GM12878 (cell line): ENCODE measurements around the gene SF3B2. TPM values are rescaled to one million over a fixed set of nuclear protein-coding genes. Genes with fewer than 3 reads are reported as not detected.

Experiments
- ATAC-seq: fragments of 200-7000 bp; cut with Tn5 transposase; 3 replicates; pipeline ENCODE4 v1.9.1; 2020; ENCODE audit warnings: mild to moderate bottlenecking, moderate library complexity
- BruUV-seq: library from RNA; stranded (reverse); fragments of 400-500 nt; replicated peaks from 2 replicates; lab custom pipeline; 2021; lab: Mats Ljungman, UMichigan
- CTCF ChIA-PET: fragments of 300-600 bp; sonication (Branson Sonifier 250); formaldehyde crosslinking; extraction: SDS; loops from one replicate; lab custom pipeline; 2021; ENCODE audit warnings: inconsistent platforms; lab: Yijun Ruan, JAX
- POLR2A ChIA-PET: fragments of 350-600 bp; formaldehyde crosslinking; extraction: SDS; loops from one replicate; lab custom pipeline; 2021; ENCODE audit warnings: inconsistent platforms; lab: Charles Lee
- RAD21 ChIA-PET: fragments of 300-600 bp; sonication (Branson Sonifier 250); formaldehyde crosslinking; loops from one replicate; lab custom pipeline; 2023; ENCODE audit warnings: antibody characterized with exemption; ENCODE audit not compliant: unreplicated experiment; lab: Charles Lee
- SMC1A ChIA-PET: fragments of 300-600 bp; sonication (Branson Sonifier 250); formaldehyde crosslinking; loops from one replicate; lab custom pipeline; 2023; ENCODE audit not compliant: unreplicated experiment, uncharacterized antibody; lab: Charles Lee
- DNase-seq: peaks from one replicate; pipeline ENCODE4 v3.0.0-alpha.2; 2011; ENCODE audit warnings: low read depth, low spot score
- FAIRE-seq: peaks from 3 replicates; lab custom pipeline; 2011; peaks lifted over from hg19 to GRCh38; lab: Jason Lieb, UNC
- H2AFZ ChIP-seq: 2 replicates; pipeline ENCODE4 v1.6.0; 2011; ENCODE audit warnings: low read depth, low read length, control low read depth; ENCODE audit not compliant: control insufficient read depth
- H3K27ac ChIP-seq: 2 replicates; pipeline ENCODE4 v1.5.1; 2011; ENCODE audit warnings: control low read depth; ENCODE audit not compliant: control insufficient read depth, insufficient read depth
- H3K27me3 ChIP-seq, 2 experiments: replicated peaks in 1 of 2; 2 replicates each; pipeline versions ENCODE4 v1.6.0 to v1.6.1; 2011; ENCODE audit warnings: low read length in 1 of 2; ENCODE audit not compliant: control insufficient read depth in 2 of 2, insufficient read depth in 2 of 2
- H3K36me3 ChIP-seq, 2 experiments: 2 replicates each; pipeline ENCODE4 v1.5.1; 2011; ENCODE audit warnings: low read length in 1 of 2; ENCODE audit not compliant: control insufficient read depth in 2 of 2, insufficient read depth in 2 of 2
- H3K4me1 ChIP-seq: 2 replicates; pipeline ENCODE4 v1.6.1; 2011; ENCODE audit warnings: mild to moderate bottlenecking, low read length, moderate library complexity, mixed read lengths; ENCODE audit not compliant: control insufficient read depth, insufficient read depth
- H3K4me2 ChIP-seq: 2 replicates; pipeline ENCODE4 v1.6.0; 2011; ENCODE audit warnings: control low read depth; ENCODE audit not compliant: control insufficient read depth, insufficient read depth
- H3K4me3 ChIP-seq: fragments of 200-600 bp; sonication (generic); 2 replicates; pipeline ENCODE4 v1.5.1; 2016
- H3K79me2 ChIP-seq: 2 replicates; pipeline ENCODE4 v1.6.0; 2011; ENCODE audit warnings: low read length; ENCODE audit not compliant: control insufficient read depth, insufficient read depth
- H3K9ac ChIP-seq: 2 replicates; pipeline ENCODE4 v1.8.0; 2011; ENCODE audit warnings: low read length, control low read depth, mixed read lengths; ENCODE audit not compliant: control insufficient read depth, insufficient read depth
- H3K9me3 ChIP-seq: replicated peaks from 3 replicates; pipeline ENCODE4 v1.5.1; 2011; ENCODE audit warnings: mild to moderate bottlenecking, low read length; ENCODE audit not compliant: control insufficient read depth, insufficient read depth
- H4K20me1 ChIP-seq: 2 replicates; pipeline ENCODE4 v1.6.0; 2011; ENCODE audit not compliant: control insufficient read depth, insufficient read depth
- BCL11A ChIP-seq: IDR thresholded peaks from 2 replicates; pipeline ENCODE4 v1.6.1; 2011; ENCODE audit warnings: low read depth, low read length
- CREM ChIP-seq: IDR thresholded peaks from 2 replicates; pipeline ENCODE4 v1.6.1; 2014; ENCODE audit warnings: antibody characterized with exemption, low read depth
- CTCF ChIP-seq, 3 experiments: IDR thresholded peaks in 2 of 3; conservative IDR thresholded peaks in 1 of 3; 2 replicates each; pipeline ENCODE4 v1.5.1; 2011; ENCODE audit warnings: low read depth in 3 of 3, low read length in 3 of 3, mild to moderate bottlenecking in 3 of 3, control low read depth in 2 of 3, moderate library complexity in 2 of 3, inconsistent platforms in 1 of 3, mixed read lengths in 1 of 3; ENCODE audit not compliant: control insufficient read depth in 2 of 3, insufficient read depth in 1 of 3; ENCODE audit errors: extremely low read depth in 1 of 3
- FOS ChIP-seq: IDR thresholded peaks from 3 replicates; pipeline ENCODE4 v1.6.1; 2011; ENCODE audit warnings: borderline replicate concordance; ENCODE audit not compliant: insufficient read length; ENCODE audit errors: extremely low read depth
- GABPA ChIP-seq: IDR thresholded peaks from 2 replicates; pipeline ENCODE4 v1.6.1; 2014; ENCODE audit warnings: antibody characterized with exemption, low read depth, mild to moderate bottlenecking, inconsistent platforms
- JUNB ChIP-seq: IDR thresholded peaks from 2 replicates; pipeline ENCODE4 v1.6.1; 2016; ENCODE audit warnings: antibody characterized with exemption, mild to moderate bottlenecking
- JUND ChIP-seq: IDR thresholded peaks from 2 replicates; pipeline ENCODE4 v1.6.1; 2012; ENCODE audit warnings: low read depth, mild to moderate bottlenecking, low read length, improper control_type of control experiment, moderate library complexity
- MXI1 ChIP-seq: fragments of 150-350 bp; IDR thresholded peaks from 2 replicates; pipeline ENCODE4 v1.6.1; 2011; ENCODE audit warnings: low read depth, mild to moderate bottlenecking, inconsistent platforms, low read length, improper control_type of control experiment
- NFXL1 ChIP-seq: fragments of 450-650 bp; IDR thresholded peaks from 2 replicates; pipeline ENCODE4 v1.6.1; 2017; ENCODE audit warnings: antibody characterized with exemption, mild to moderate bottlenecking, borderline replicate concordance
- RAD51 ChIP-seq: fragments of 450-650 bp; IDR thresholded peaks from 2 replicates; pipeline ENCODE4 v1.6.1; 2016; ENCODE audit warnings: moderate library complexity, mild to moderate bottlenecking, inconsistent platforms
- REST ChIP-seq: IDR thresholded peaks from 2 replicates; pipeline ENCODE4 v1.6.1; 2012; ENCODE audit warnings: mild to moderate bottlenecking, low read depth, low read length
- RUNX3 ChIP-seq: IDR thresholded peaks from 2 replicates; pipeline ENCODE4 v1.6.1; 2012; ENCODE audit warnings: low read length, inconsistent platforms
- STAT3 ChIP-seq: IDR thresholded peaks from 2 replicates; pipeline ENCODE4 v1.6.1; 2011; ENCODE audit warnings: low read depth, low read length, improper control_type of control experiment
- SUZ12 ChIP-seq: fragments of 200-600 bp; sonication (generic); IDR thresholded peaks from one replicate; pipeline ENCODE4 v1.6.1; 2018; ENCODE audit warnings: antibody characterized with exemption, mild to moderate bottlenecking; ENCODE audit not compliant: unreplicated experiment
- USF2 ChIP-seq: IDR thresholded peaks from 2 replicates; pipeline ENCODE4 v1.6.1; 2011; ENCODE audit warnings: low read depth, low read length, improper control_type of control experiment, borderline replicate concordance
- ZZZ3 ChIP-seq: IDR thresholded peaks from 2 replicates; pipeline ENCODE4 v1.6.1; 2011; ENCODE audit warnings: low read depth; ENCODE audit not compliant: control insufficient read depth, insufficient read length
- whole genome bisulfite sequencing: methylation state at CpG from one replicate; pipeline ENCODE4 v1.1.6; 2016; ENCODE audit warnings: low lambda C conversion rate; ENCODE audit not compliant: insufficient replicate concordance, insufficient coverage; ENCODE audit errors: missing lambda C conversion rate; 5-methylcytosine and 5-hydroxymethylcytosine counted together
- in situ Hi-C: fragments of 300-500 bp; cut with MboI; formaldehyde crosslinking; loops from 9 replicates; pipeline ENCODE4 v1.14.3; 2018; ENCODE audit warnings: mixed read lengths
- intact Hi-C: fragments of 100-400 bp; cut with micrococcal nuclease; formaldehyde crosslinking; loops from one replicate; pipeline ENCODE4 v1.14.2; 2022; ENCODE audit not compliant: unreplicated experiment
- polyA plus RNA-seq, 11 experiments: library from polyadenylated mRNA; depleted of rRNA in 4 of 11; unstranded in 6 of 11; stranded (reverse) in 5 of 11; fragments of >200 nt; fragmentation: Nextera tagmentation in 4 of 11; fragmentation: Illumina TruSeq in 1 of 11; extraction: Ambion mirVana in 4 of 11; extraction: Trizol in 1 of 11; gene quantifications; 1 replicate in 1 of 11; 2 replicates in 10 of 11; pipeline versions ENCODE4 v1.2.1 to v1.2.3, GENCODE V29; 2011 to 2016; ENCODE audit warnings: inconsistent platforms in 2 of 11, missing spikeins in 2 of 11, low read depth in 1 of 11
- total RNA-seq, 4 experiments: library from RNA; depleted of rRNA in 3 of 4; stranded (reverse); fragments of >200 nt in 3 of 4; fragmentation: Illumina TruSeq in 1 of 4; extraction: Trizol in 1 of 4; gene quantifications; 2 replicates each; pipeline versions ENCODE4 v1.2.1 to v1.2.3, GENCODE V29; 2013 to 2021
- TF ChIP-seq, protein P1 (sequence below): IDR thresholded peaks from 2 replicates; pipeline ENCODE4 v1.6.1; 2012; ENCODE audit warnings: low read depth, low read length, improper control_type of control experiment

SF3B2 gene
- total and polyA plus RNA-seq, 10 of the 15 experiments (the other 5 are each of a cell fraction or from before 2014, with no cell fraction given) = 56.3 to 245 (median 144) TPM

DNA sequence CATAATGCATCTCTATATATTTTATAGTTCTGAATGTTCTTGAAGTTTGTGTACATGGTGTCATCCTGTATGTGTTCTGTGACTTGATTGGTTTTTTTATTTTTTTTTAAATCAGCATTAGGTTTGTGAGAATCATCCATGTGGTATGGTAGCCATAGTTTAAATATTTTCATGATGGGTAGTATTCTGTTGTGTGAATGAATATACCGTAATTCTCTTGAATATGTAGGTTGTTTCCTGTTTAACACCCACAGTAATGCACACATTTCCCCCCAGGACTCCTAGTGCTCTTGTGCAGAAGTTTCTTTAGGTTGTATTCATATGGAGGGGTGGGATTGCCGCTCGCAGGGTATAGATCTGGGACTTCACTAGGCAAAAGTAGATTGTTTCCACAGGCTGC, 19.9 kb downstream of the SF3B2 start:
- WGBS = 0% methylated on average over 3 of the region's 3 CpGs
- CTCF ChIA-PET = interaction anchor here (0.9 to 20.0 kb wide), 7 partner anchors 9 to 182 kb away, joined by 5 to 195 read pairs (median 7); partner anchors contain the start of genes CCDC85B and SF3B2
- Histone ChIP-seq H3K4me1 (peaks cover 22% of the 10 kb centered on the region), H3K4me3 (peak overlapping the region; percentile 94), H3K79me2 (peaks cover 60% of the 10 kb centered on the region), H3K4me2 (peak overlapping the region; percentile 97), H3K36me3 (peaks cover 12 to 25% of the 10 kb centered on the region in 2 experiments), H3K9me3 (no peaks in the 10 kb centered on the region), H2AFZ (no peak overlapping the region), H3K27ac (peak overlapping the region; percentile 74), H3K27me3 (no peaks in the 10 kb centered on the region), H4K20me1 (no peaks in the 10 kb centered on the region), H3K9ac (peak overlapping the region; percentile 81)
- SMC1A ChIA-PET = interaction anchor here (1.1 to 17.7 kb wide), 11 partner anchors 8 to 150 kb away, joined by 3 to 265 read pairs (median 5); no protein-coding TSS in a partner anchor
- POLR2A ChIA-PET = interaction anchor here (0.8 to 6.3 kb wide), 9 partner anchors 9 to 64 kb away, joined by 3 to 56 read pairs (median 10); partner anchors contain the start of gene SF3B2
- FAIRE-seq (no peak), ATAC-seq (no peak), DNase-seq (no peak)
- no TSS peak for BruUV-seq
- in situ Hi-C loops (no loop called here), intact Hi-C loops (loop anchor here (5.0 kb wide), 1 partner anchor 150 kb away; no protein-coding TSS in a partner anchor)
- RAD21 ChIA-PET = interaction anchor here (0.6 to 7.3 kb wide), 10 partner anchors 9 to 66 kb away, joined by 5 to 81 read pairs (median 12); partner anchors contain the start of gene SF3B2
- TF ChIP-seq GABPA (no peak), USF2 (no peak), MXI1 (no peak), JUNB (no peak), JUND (no peak), CREM (no peak), STAT3 (no peak), SUZ12 (no peak), NFXL1 (no peak), REST (no peak), RAD51 (no peak), RUNX3 (no peak), ZZZ3 (no peak), BCL11A (no peak), FOS (no peak), CTCF (IDR thresholded peaks at IDR 0.05 in 2 of 3, conservative IDR thresholded peaks at IDR 0.05 in 1 of 3; ENCODE audit: control insufficient read depth in 2 of 3, extremely low read depth in 1 of 3, insufficient read depth in 1 of 3, low read depth in 3 of 3, low read length in 3 of 3) (no peak)
- TF ChIP-seq, protein P1, sequence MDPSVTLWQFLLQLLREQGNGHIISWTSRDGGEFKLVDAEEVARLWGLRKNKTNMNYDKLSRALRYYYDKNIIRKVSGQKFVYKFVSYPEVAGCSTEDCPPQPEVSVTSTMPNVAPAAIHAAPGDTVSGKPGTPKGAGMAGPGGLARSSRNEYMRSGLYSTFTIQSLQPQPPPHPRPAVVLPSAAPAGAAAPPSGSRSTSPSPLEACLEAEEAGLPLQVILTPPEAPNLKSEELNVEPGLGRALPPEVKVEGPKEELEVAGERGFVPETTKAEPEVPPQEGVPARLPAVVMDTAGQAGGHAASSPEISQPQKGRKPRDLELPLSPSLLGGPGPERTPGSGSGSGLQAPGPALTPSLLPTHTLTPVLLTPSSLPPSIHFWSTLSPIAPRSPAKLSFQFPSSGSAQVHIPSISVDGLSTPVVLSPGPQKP = no peak
